ENCODE results near the gene DACT2.

GRCh38 chr6:168330403-168330802, 10.8 kb upstream of the DACT2 start:
- no peak for TF ChIP-seq CTCF (IDR thresholded peaks at IDR 0.05 in 4 of 5, conservative IDR thresholded peaks at IDR 0.05 in 1 of 5)
- no peak for TF ChIP-seq POLR2A (IDR thresholded peaks at IDR 0.05)

All from gastrocnemius medialis (tissue), 4 donors.